K562 (cell line): ENCODE measurements around the gene SMIM12. TPM values are rescaled to one million over a fixed set of nuclear protein-coding genes. Genes with fewer than 3 reads are reported as not detected.

Experiments used
- ATAC-seq: fragments of 200-7000 bp; cut with Tn5 transposase; 3 replicates; pipeline ENCODE4 v1.9.1; 2020; ENCODE audit warnings: moderate library complexity
- BruUV-seq: library from RNA; stranded (reverse); fragments of 400-500 nt; replicated peaks from 2 replicates; lab custom pipeline; 2021; lab: Mats Ljungman, UMichigan
- CTCF ChIA-PET: fragments of 300-600 bp; formaldehyde crosslinking; extraction: SDS; loops from one replicate; lab custom pipeline; 2021; ENCODE audit warnings: low intra/inter-chr PET ratio; lab: Yijun Ruan, JAX
- POLR2A ChIA-PET: fragments of 300-600, 350-650 bp; sonication (Branson Sonifier 250); formaldehyde crosslinking; extraction: SDS; loops from one replicate; lab custom pipeline; 2021; ENCODE audit warnings: antibody characterized with exemption, inconsistent platforms; lab: Yijun Ruan, JAX
- DNase-seq, 4 experiments: peaks; one replicate each; pipeline versions ENCODE4 v3.0.0 to v3.0.0-alpha.2; 2011 to 2018; ENCODE audit warnings: low spot score in 3 of 4, mixed read lengths in 3 of 4; ENCODE audit errors: extremely low read depth in 1 of 4
- FAIRE-seq: peaks from 2 replicates; lab custom pipeline; 2011; peaks lifted over from hg19 to GRCh38; lab: Jason Lieb, UNC
- H2AFZ ChIP-seq: 2 replicates; pipeline ENCODE4 v1.6.0; 2011; ENCODE audit warnings: low read depth, low read length, control low read depth, inconsistent platforms
- H3K27ac ChIP-seq: fragments of 200-600 bp; 3 replicates; pipeline ENCODE4 v1.8.0; 2011; ENCODE audit warnings: low read depth, mild to moderate bottlenecking, control low read depth, inconsistent platforms, low read length, moderate library complexity, mixed read lengths; ENCODE audit errors: extremely low read depth
- H3K27me3 ChIP-seq, 2 experiments: fragments of 300-600 bp in 1 of 2; 2 replicates in 1 of 2; 3 replicates in 1 of 2; pipeline versions ENCODE4 v1.6.0 to v1.8.0; 2011; ENCODE audit warnings: inconsistent platforms in 2 of 2, low read length in 2 of 2, mild to moderate bottlenecking in 1 of 2, mixed read lengths in 1 of 2, moderate library complexity in 1 of 2; ENCODE audit not compliant: control insufficient read depth in 2 of 2, insufficient read depth in 2 of 2
- H3K36me3 ChIP-seq: fragments of 300-600 bp; 3 replicates; pipeline ENCODE4 v1.8.0; 2011; ENCODE audit warnings: mild to moderate bottlenecking, low read length, inconsistent platforms; ENCODE audit not compliant: control insufficient read depth, insufficient read depth
- H3K4me1 ChIP-seq, 2 experiments: fragments of 200-600 bp in 1 of 2; replicated peaks in 1 of 2; 2 replicates in 1 of 2; 3 replicates in 1 of 2; pipeline versions ENCODE4 v1.5.1 to v1.8.0; 2011; ENCODE audit warnings: inconsistent platforms in 2 of 2, low read length in 2 of 2, mild to moderate bottlenecking in 1 of 2, mixed read lengths in 1 of 2, moderate library complexity in 1 of 2; ENCODE audit not compliant: control insufficient read depth in 2 of 2, insufficient read depth in 2 of 2
- H3K4me2 ChIP-seq: 2 replicates; pipeline ENCODE4 v1.6.1; 2011; ENCODE audit warnings: low read length, control low read depth, inconsistent platforms, mixed read lengths; ENCODE audit not compliant: insufficient read depth
- H3K4me3 ChIP-seq: fragments of 200-600 bp; sonication (generic), shearing (Covaris generic); 2 replicates; pipeline ENCODE4 v1.5.1; 2016; ENCODE audit warnings: control low read depth, inconsistent platforms
- H3K79me2 ChIP-seq: fragments of 200-600 bp; 3 replicates; pipeline ENCODE4 v1.8.0; 2011; ENCODE audit warnings: low read length, inconsistent platforms; ENCODE audit not compliant: control insufficient read depth, insufficient read depth
- H3K9ac ChIP-seq, 2 experiments: 2 replicates each; pipeline versions ENCODE4 v1.6.0 to v1.6.1; 2011; ENCODE audit warnings: low read depth in 2 of 2, low read length in 2 of 2, control low read depth in 1 of 2, inconsistent platforms in 1 of 2, mild to moderate bottlenecking in 1 of 2, mixed read lengths in 1 of 2; ENCODE audit not compliant: insufficient read depth in 1 of 2
- H3K9me1 ChIP-seq: one replicate; pipeline ENCODE4 v1.6.0; 2011; ENCODE audit warnings: inconsistent platforms, mild to moderate bottlenecking, low read length, moderate library complexity; ENCODE audit not compliant: control insufficient read depth, insufficient read depth
- H3K9me3 ChIP-seq: replicated peaks from 2 replicates; pipeline ENCODE4 v1.5.1; 2011; ENCODE audit warnings: low read depth, low read length, inconsistent platforms; ENCODE audit not compliant: control insufficient read depth, insufficient read depth
- H4K20me1 ChIP-seq: replicated peaks from 2 replicates; pipeline ENCODE4 v1.6.1; 2011; ENCODE audit warnings: low read length, inconsistent platforms, mixed read lengths; ENCODE audit not compliant: control insufficient read depth, insufficient read depth
- ARID1B ChIP-seq: fragments of 450-650 bp; IDR thresholded peaks from 2 replicates; pipeline ENCODE4 v1.6.1; 2016; ENCODE audit warnings: antibody characterized with exemption, mild to moderate bottlenecking, inconsistent platforms
- BRCA1 ChIP-seq, 2 experiments: fragments of 450-650 bp in 1 of 2; sonication (generic) in 1 of 2; formaldehyde crosslinking in 1 of 2; IDR thresholded peaks; 2 replicates each; pipeline versions ENCODE4 v1.5.0 to v1.6.1; 2017 to 2020; ENCODE audit warnings: mild to moderate bottlenecking in 1 of 2, missing genetic modification reagents in 1 of 2
- CREB1 ChIP-seq, 2 experiments: sonication (generic) in 1 of 2; formaldehyde crosslinking in 1 of 2; IDR thresholded peaks; 2 replicates each; pipeline versions ENCODE4 v1.6.1 to v1.8.0; 2012 to 2022; ENCODE audit warnings: inconsistent platforms in 1 of 2, mild to moderate bottlenecking in 1 of 2, missing genetic modification reagents in 1 of 2, moderate library complexity in 1 of 2
- DMBX1 ChIP-seq: fragments of 250-450 bp; sonication (Bioruptor Pico); IDR thresholded peaks from 2 replicates; pipeline ENCODE4 v1.8.0; 2022; ENCODE audit warnings: inconsistent platforms, mild to moderate bottlenecking, moderate library complexity, borderline replicate concordance
- KDM5B ChIP-seq: fragments of 200-600 bp; sonication (generic); IDR thresholded peaks from 2 replicates; pipeline ENCODE4 v1.6.1; 2012; ENCODE audit warnings: low read depth, mild to moderate bottlenecking, moderate library complexity, low read length, control low read depth, inconsistent platforms; ENCODE audit not compliant: insufficient replicate concordance
- NFYB ChIP-seq: IDR thresholded peaks from 2 replicates; pipeline ENCODE4 v1.6.1; 2011; ENCODE audit warnings: mild to moderate bottlenecking, moderate library complexity; ENCODE audit not compliant: insufficient read length; ENCODE audit errors: extremely low read depth
- NRF1 ChIP-seq, 2 experiments: fragments of 450-650 bp; IDR thresholded peaks in 1 of 2; conservative IDR thresholded peaks in 1 of 2; 2 replicates each; pipeline ENCODE4 v1.6.1; 2014; ENCODE audit warnings: mild to moderate bottlenecking in 2 of 2
- PRMT5 ChIP-seq: sonication (generic); formaldehyde crosslinking; IDR thresholded peaks from 2 replicates; pipeline ENCODE4 v1.5.0; 2020; ENCODE audit warnings: missing genetic modification reagents
- SIN3A ChIP-seq, 2 experiments: fragments of 150-350 bp in 1 of 2; IDR thresholded peaks; 2 replicates each; pipeline ENCODE4 v1.6.1; 2011 to 2016; ENCODE audit warnings: borderline replicate concordance in 2 of 2, low read depth in 2 of 2, low read length in 2 of 2, mild to moderate bottlenecking in 2 of 2, moderate library complexity in 2 of 2; ENCODE audit not compliant: control insufficient read depth in 1 of 2
- TEAD4 ChIP-seq, 2 experiments: sonication (generic) in 1 of 2; formaldehyde crosslinking in 1 of 2; IDR thresholded peaks; 2 replicates each; pipeline versions ENCODE4 v1.6.1 to v1.8.0; 2012 to 2022; ENCODE audit warnings: borderline replicate concordance in 1 of 2, inconsistent platforms in 1 of 2, low read length in 1 of 2, mild to moderate bottlenecking in 1 of 2, missing genetic modification reagents in 1 of 2
- ZBED1 ChIP-seq: IDR thresholded peaks from 2 replicates; pipeline ENCODE4 v1.6.1; 2014
- ZNF263 ChIP-seq: sonication (generic); formaldehyde crosslinking; IDR thresholded peaks from 2 replicates; pipeline ENCODE4 v1.8.0; 2022; ENCODE audit warnings: mild to moderate bottlenecking, missing genetic modification reagents, borderline replicate concordance
- WGBS: fragments of 100-300 bp; shearing (Covaris generic); methylation state at CpG from one replicate; pipeline ENCODE4 v1.1.6; 2016; ENCODE audit warnings: low coverage, mixed read lengths; ENCODE audit not compliant: insufficient coverage; ENCODE audit errors: missing lambda C conversion rate; 5-methylcytosine and 5-hydroxymethylcytosine counted together
- in situ Hi-C: fragments of 300-500 bp; cut with MboI; formaldehyde crosslinking; loops from 4 replicates; pipeline ENCODE4 v1.15.0; 2018; ENCODE audit warnings: inconsistent platforms, mixed read lengths
- intact Hi-C: fragments of 100-400 bp; cut with micrococcal nuclease; formaldehyde crosslinking; loops from 2 replicates; pipeline ENCODE4 v1.14.2; 2022
- polyA plus RNA-seq, 8 experiments: library from polyadenylated mRNA; depleted of rRNA in 4 of 8; stranded (reverse) in 5 of 8; unstranded in 3 of 8; fragments of >200 nt; fragmentation: Nextera tagmentation in 2 of 8; fragmentation: Illumina TruSeq in 1 of 8; extraction: Ambion mirVana in 2 of 8; extraction: Trizol in 1 of 8; gene quantifications; 2 replicates each; pipeline versions ENCODE4 v1.2.1 to v1.2.3, GENCODE V29; 2011 to 2014; ENCODE audit warnings: inconsistent platforms in 1 of 8, missing spikeins in 1 of 8
- total RNA-seq, 7 experiments: library from RNA; depleted of rRNA in 6 of 7; stranded (reverse); fragments of >200 nt in 6 of 7; fragmentation: Illumina TruSeq in 2 of 7; extraction: Trizol in 2 of 7; gene quantifications; 2 replicates each; pipeline versions ENCODE4 v1.2.1 to v1.2.3, GENCODE V29; 2011 to 2021; ENCODE audit warnings: low replicate concordance in 1 of 7
- TF ChIP-seq, protein P1 (sequence below), 3 experiments: fragments of 200-800 bp in 1 of 3; sonication (Bioruptor generic) in 1 of 3; sonication (generic) in 1 of 3; formaldehyde crosslinking in 1 of 3; IDR thresholded peaks; 2 replicates each; pipeline versions ENCODE4 v1.6.1 to v1.8.0; 2016 to 2022; ENCODE audit warnings: mild to moderate bottlenecking in 2 of 3, missing compliant biosample characterization in 2 of 3, missing genetic modification characterization in 2 of 3, missing genetic modification reagents in 1 of 3

Gene SMIM12
- total and polyA plus RNA-seq, 9 of the 15 experiments (the other 6 are each of a cell fraction or from before 2014, with no cell fraction given): 51.7 to 112 (median 63.9) TPM

DNA sequence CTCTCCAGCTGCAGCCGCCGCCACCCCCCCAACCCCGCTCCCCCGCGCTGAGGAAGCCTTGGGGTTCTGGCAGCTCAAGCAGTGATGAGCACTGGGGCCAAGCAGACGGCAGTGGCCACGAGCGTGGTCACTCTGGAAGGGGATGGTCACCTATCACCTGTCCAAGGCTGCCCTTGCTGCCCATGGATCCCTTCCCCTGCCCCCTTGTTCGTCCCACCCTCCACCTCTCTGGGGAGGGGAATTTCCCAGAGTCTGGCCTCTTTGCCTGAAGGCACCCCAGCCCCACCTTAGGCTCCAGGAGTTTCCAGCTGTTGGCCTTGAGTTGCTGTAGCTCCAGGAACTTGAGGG is 7.2 kb upstream of the SMIM12 start (continued):
- TF ChIP-seq, protein P1, sequence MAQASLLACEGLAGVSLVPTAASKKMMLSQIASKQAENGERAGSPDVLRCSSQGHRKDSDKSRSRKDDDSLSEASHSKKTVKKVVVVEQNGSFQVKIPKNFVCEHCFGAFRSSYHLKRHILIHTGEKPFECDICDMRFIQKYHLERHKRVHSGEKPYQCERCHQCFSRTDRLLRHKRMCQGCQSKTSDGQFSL (CRISPR knock-in tag; IDR thresholded peaks at IDR 0.05): peak; percentile 12
- TF ChIP-seq, protein P1 (tag; IDR thresholded peaks at IDR 0.05): no peak
- TF ChIP-seq KDM5B (no peak), BRCA1 (IDR thresholded peaks at IDR 0.05) (no peak), BRCA1 (CRISPR knock-in tag; IDR thresholded peaks at IDR 0.05) (no peak), ZNF263 (CRISPR knock-in tag) (0 out of 2 replicates have a peak, but pooled peaks have one; percentile 4)

DNA sequence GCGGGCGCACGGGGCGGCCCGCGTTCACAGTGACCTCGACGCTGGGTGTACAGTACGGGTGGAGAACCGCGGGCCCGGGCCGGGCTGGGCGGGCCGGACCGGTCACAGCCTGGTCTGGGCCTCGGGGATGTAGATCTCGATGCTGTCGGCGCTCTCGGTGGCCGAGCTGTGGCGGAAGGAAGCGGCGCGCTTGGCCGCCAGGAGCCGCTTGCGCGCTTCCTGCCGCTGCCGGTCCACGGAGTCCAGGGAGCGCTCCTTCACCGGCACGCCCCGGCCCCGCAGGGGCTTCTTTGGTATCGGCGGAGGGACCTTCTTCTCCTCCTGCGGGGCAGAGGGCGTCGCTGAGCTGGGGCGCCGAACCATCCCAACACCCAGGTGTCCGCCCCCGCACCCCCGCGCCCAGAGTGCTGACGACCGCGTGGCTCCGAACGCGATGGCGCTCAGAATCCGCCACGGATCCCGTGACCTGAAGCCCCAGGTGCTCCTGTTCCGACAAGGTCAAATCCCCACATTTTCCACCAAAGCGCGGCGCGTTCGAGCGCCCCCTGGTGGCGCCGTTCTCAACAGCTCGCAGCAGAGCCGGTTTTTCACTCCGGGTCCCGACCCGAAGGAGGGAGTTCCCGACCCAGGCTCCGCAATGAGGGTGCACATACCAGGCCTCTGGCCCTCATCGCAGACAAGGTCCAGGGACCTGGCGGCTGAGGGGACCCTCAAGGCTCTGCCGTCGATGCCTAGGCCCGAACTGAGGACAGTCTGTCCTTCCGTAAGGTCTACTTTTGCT is 6.6 kb upstream of the SMIM12 start:
- peak overlapping the region; percentile 96 for H2AFZ ChIP-seq
- H3K4me3 ChIP-seq: peak overlapping the region; percentile 45
- ATAC-seq (peak; percentile 87), FAIRE-seq (peak; percentile 93), DNase-seq (peak; percentile 83 to 92 (median 86))
- in situ Hi-C loops: no loop called here
- CTCF ChIA-PET: interaction anchor here (0.6 to 3.2 kb wide), 5 partner anchors 11 to 166 kb away, joined by 3 to 15 read pairs (median 4); partner anchors contain the start of gene ZMYM6
- intact Hi-C loops: loop anchor here (10.0 kb wide), 1 partner anchor 569 kb away; no protein-coding TSS in a partner anchor
- peak overlapping the region; percentile 29; the same call in 1 of the 3 replicates for H3K27ac ChIP-seq
- BruUV-seq: no TSS peak
- peaks cover 27 to 41% of the 10 kb centered on the region in 2 experiments for H3K27me3 ChIP-seq
- no peaks in the 10 kb centered on the region for H3K79me2 ChIP-seq
- no peaks in the 10 kb centered on the region for H3K9me1 ChIP-seq
- POLR2A ChIA-PET: interaction anchor here (0.6 to 1.6 kb wide), 6 partner anchors 12 to 903 kb away, joined by 3 to 4 read pairs (median 3); partner anchors contain the start of gene TMEM35B
- peaks cover 0 to 27% of the 10 kb centered on the region in 2 experiments; a peak in 4 of 5 replicates for H3K4me1 ChIP-seq
- H3K9me3 ChIP-seq: no peaks in the 10 kb centered on the region
- H4K20me1 ChIP-seq: peaks cover 2% of the 10 kb centered on the region; the same call in 1 of the 2 replicates
- H3K36me3 ChIP-seq: no peaks in the 10 kb centered on the region
- peak overlapping the region; percentile 50 to 88; a peak in 3 of 4 replicates for H3K9ac ChIP-seq
- 7% methylated on average over 47 of the region's 81 CpGs for WGBS
- peak overlapping the region; percentile 80 for H3K4me2 ChIP-seq
- no peak for TF ChIP-seq CREB1 (IDR thresholded peaks at IDR 0.05)
- TF ChIP-seq CREB1 (CRISPR knock-in tag; IDR thresholded peaks at IDR 0.05): no peak
- no peak for TF ChIP-seq ZBED1
- 0 out of 2 replicates have a peak, but pooled peaks have one; percentile 21 for TF ChIP-seq TEAD4 (IDR thresholded peaks at IDR 0.05; ENCODE audit: low read length)
- no peak for TF ChIP-seq TEAD4 (CRISPR knock-in tag; IDR thresholded peaks at IDR 0.05; ENCODE audit: borderline replicate concordance)
- no peak for TF ChIP-seq PRMT5 (CRISPR knock-in tag)
- no peak for TF ChIP-seq NRF1 (conservative IDR thresholded peaks at IDR 0.05 in 1 of 2, IDR thresholded peaks at IDR 0.05 in 1 of 2)
- peak; percentile 54; the same call in 1 of the 2 replicates for TF ChIP-seq DMBX1 (CRISPR knock-in tag)
- TF ChIP-seq ARID1B: peak; percentile 4; the same call in 1 of the 2 replicates
- no peak for TF ChIP-seq SIN3A (IDR thresholded peaks at IDR 0.05; ENCODE audit: borderline replicate concordance in 2 of 2, control insufficient read depth in 1 of 2, low read depth in 2 of 2, low read length in 2 of 2)
- TF ChIP-seq NFYB: no peak
